ENCODE results near the gene RGS3.

GRCh38 chr9:113540466-113540865, 76.9 kb downstream of the RGS3 start:
- no peak for TF ChIP-seq CTCF (IDR thresholded peaks at IDR 0.05; ENCODE audit: low read length)
- TF ChIP-seq EZH2 (optimal IDR thresholded peaks at IDR 0.05; ENCODE audit: low read depth, low read length): no peak
- no peak for TF ChIP-seq EZH2phosphoT487 (IDR thresholded peaks at IDR 0.05; ENCODE audit: low read length)

All from MM.1S (cell line).